K562 (cell line): ENCODE data around the gene MGST2. TPM values are rescaled to one million over a fixed set of nuclear protein-coding genes. Genes with fewer than 3 reads are reported as not detected.

Source experiments
- AFF1 ChIP-seq, 2 experiments: fragments of 450-650 bp; IDR thresholded peaks; 2 replicates each; pipeline ENCODE4 v1.6.1; 2018; ENCODE audit warnings: mild to moderate bottlenecking in 2 of 2, low read depth in 1 of 2; ENCODE audit not compliant: partially characterized antibody in 2 of 2
- BCLAF1 ChIP-seq, 2 experiments: fragments of 450-650 bp in 1 of 2; IDR thresholded peaks; 2 replicates each; pipeline ENCODE4 v1.6.1; 2011 to 2017; ENCODE audit warnings: low read depth in 2 of 2, antibody characterized with exemption in 1 of 2, borderline replicate concordance in 1 of 2, low read length in 1 of 2, mild to moderate bottlenecking in 1 of 2, mixed read lengths in 1 of 2; ENCODE audit not compliant: control insufficient read depth in 1 of 2
- EHMT2 ChIP-seq: fragments of 450-650 bp; IDR thresholded peaks from 2 replicates; pipeline ENCODE4 v1.6.1; 2018; ENCODE audit warnings: antibody characterized with exemption
- JUND ChIP-seq, 2 experiments: IDR thresholded peaks; 2 replicates in 1 of 2; 3 replicates in 1 of 2; pipeline ENCODE4 v1.6.1; 2011; ENCODE audit warnings: borderline replicate concordance in 2 of 2, low read depth in 2 of 2, low read length in 2 of 2, improper control_type of control experiment in 1 of 2, missing biosample characterization in 1 of 2, missing genetic modification characterization in 1 of 2, missing genetic modification reagents in 1 of 2
- MLLT1 ChIP-seq, 2 experiments: fragments of 450-650 bp; IDR thresholded peaks; 2 replicates each; pipeline ENCODE4 v1.6.1; 2016
- RBBP5 ChIP-seq: fragments of 200-600 bp; sonication (generic); IDR thresholded peaks from 2 replicates; pipeline ENCODE4 v1.6.1; 2012; ENCODE audit warnings: borderline replicate concordance, mild to moderate bottlenecking, low read length, control low read depth, inconsistent platforms; ENCODE audit not compliant: insufficient read depth, poor library complexity, severe bottlenecking
- TCF7 ChIP-seq: sonication (generic); IDR thresholded peaks from 2 replicates; pipeline ENCODE4 v1.6.1; 2016; ENCODE audit warnings: antibody characterized with exemption, borderline replicate concordance
- ZMIZ1 ChIP-seq, 2 experiments: fragments of 150-350 bp in 1 of 2; IDR thresholded peaks; 2 replicates each; pipeline ENCODE4 v1.6.1; 2012 to 2016; ENCODE audit warnings: low read depth in 2 of 2, low read length in 2 of 2, mild to moderate bottlenecking in 1 of 2, moderate library complexity in 1 of 2
- polyA plus RNA-seq, 8 experiments: library from polyadenylated mRNA; depleted of rRNA in 4 of 8; stranded (reverse) in 5 of 8; unstranded in 3 of 8; fragments of >200 nt; fragmentation: Nextera tagmentation in 2 of 8; fragmentation: Illumina TruSeq in 1 of 8; extraction: Ambion mirVana in 2 of 8; extraction: Trizol in 1 of 8; gene quantifications; 2 replicates each; pipeline versions ENCODE4 v1.2.1 to v1.2.3, GENCODE V29; 2011 to 2014; ENCODE audit warnings: inconsistent platforms in 1 of 8, missing spikeins in 1 of 8
- total RNA-seq, 7 experiments: library from RNA; depleted of rRNA in 6 of 7; stranded (reverse); fragments of >200 nt in 6 of 7; fragmentation: Illumina TruSeq in 2 of 7; extraction: Trizol in 2 of 7; gene quantifications; 2 replicates each; pipeline versions ENCODE4 v1.2.1 to v1.2.3, GENCODE V29; 2011 to 2021; ENCODE audit warnings: low replicate concordance in 1 of 7
- TF ChIP-seq, protein P1 (sequence below): sonication (generic); formaldehyde crosslinking; IDR thresholded peaks from 2 replicates; pipeline ENCODE4 v1.8.0; 2023; ENCODE audit warnings: mild to moderate bottlenecking, missing genetic modification reagents

MGST2 gene
- total and polyA plus RNA-seq, 9 of the 15 experiments (the other 6 are each of a cell fraction or from before 2014, with no cell fraction given): 38.7 to 115 (median 84.6) TPM

GRCh38 chr4:139665690-139666529, at the start of gene MGST2 (continued):
- peak; percentile 15 to 73 for TF ChIP-seq AFF1 (IDR thresholded peaks at IDR 0.05; ENCODE audit: low read depth in 1 of 2, partially characterized antibody in 2 of 2)
- peak in 1 of 2 experiments; percentile 55; a peak in 1 of 4 replicates for TF ChIP-seq BCLAF1 (IDR thresholded peaks at IDR 0.05; ENCODE audit: borderline replicate concordance in 1 of 2, control insufficient read depth in 1 of 2, low read depth in 2 of 2, low read length in 1 of 2)
- TF ChIP-seq RBBP5: peak; percentile 63
- TF ChIP-seq, protein P1, sequence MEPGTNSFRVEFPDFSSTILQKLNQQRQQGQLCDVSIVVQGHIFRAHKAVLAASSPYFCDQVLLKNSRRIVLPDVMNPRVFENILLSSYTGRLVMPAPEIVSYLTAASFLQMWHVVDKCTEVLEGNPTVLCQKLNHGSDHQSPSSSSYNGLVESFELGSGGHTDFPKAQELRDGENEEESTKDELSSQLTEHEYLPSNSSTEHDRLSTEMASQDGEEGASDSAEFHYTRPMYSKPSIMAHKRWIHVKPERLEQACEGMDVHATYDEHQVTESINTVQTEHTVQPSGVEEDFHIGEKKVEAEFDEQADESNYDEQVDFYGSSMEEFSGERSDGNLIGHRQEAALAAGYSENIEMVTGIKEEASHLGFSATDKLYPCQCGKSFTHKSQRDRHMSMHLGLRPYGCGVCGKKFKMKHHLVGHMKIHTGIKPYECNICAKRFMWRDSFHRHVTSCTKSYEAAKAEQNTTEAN (CRISPR knock-in tag): peak; percentile 74; the same call in 1 of the 2 replicates
- no peak for TF ChIP-seq TCF7
- peak; percentile 38; the same call in 1 of the 2 replicates for TF ChIP-seq EHMT2
- TF ChIP-seq ZMIZ1 (IDR thresholded peaks at IDR 0.05; ENCODE audit: low read depth in 2 of 2, low read length in 2 of 2): no peak
- TF ChIP-seq JUND (IDR thresholded peaks at IDR 0.05; ENCODE audit: borderline replicate concordance, low read depth, low read length): 0 out of 2 replicates have a peak, but pooled peaks have one; percentile 19
- TF ChIP-seq JUND (tag; IDR thresholded peaks at IDR 0.05; ENCODE audit: borderline replicate concordance, low read depth, low read length): peak; percentile 34; the same call in 1 of the 3 replicates
- peak; percentile 78 to 84; a peak in 1 of 4 replicates for TF ChIP-seq MLLT1 (IDR thresholded peaks at IDR 0.05)
